K562 (cell line): Measurements from ENCODE around the gene AICDA. TPM values are rescaled to one million over a fixed set of nuclear protein-coding genes. Genes with fewer than 3 reads are reported as not detected.

ENCODE experiments used
- ETS2 ChIP-seq: IDR thresholded peaks from 2 replicates; pipeline ENCODE4 v1.6.1; 2016; ENCODE audit warnings: borderline replicate concordance, missing genetic modification characterization, mild to moderate bottlenecking, moderate library complexity, missing compliant biosample characterization; ENCODE audit not compliant: poor library complexity, severe bottlenecking
- FOXJ3 ChIP-seq: sonication (generic); formaldehyde crosslinking; IDR thresholded peaks from 2 replicates; pipeline ENCODE4 v1.4.0; 2020; ENCODE audit warnings: mild to moderate bottlenecking, missing genetic modification reagents
- HDAC1 ChIP-seq, 2 experiments: fragments of 450-650 bp; IDR thresholded peaks; 2 replicates each; pipeline ENCODE4 v1.6.1; 2016 to 2017; ENCODE audit warnings: inconsistent platforms in 1 of 2, mild to moderate bottlenecking in 1 of 2, moderate library complexity in 1 of 2
- MGA ChIP-seq: fragments of 450-650 bp; IDR thresholded peaks from 2 replicates; pipeline ENCODE4 v1.6.1; 2016; ENCODE audit warnings: mild to moderate bottlenecking, moderate library complexity
- NCOA6 ChIP-seq: fragments of 450-650 bp; IDR thresholded peaks from 2 replicates; pipeline ENCODE4 v1.6.1; 2017; ENCODE audit warnings: mild to moderate bottlenecking
- RAD21 ChIP-seq, 2 experiments: fragments of 250-450 bp in 1 of 2; fragments of 450-650 bp in 1 of 2; sonication (Bioruptor Pico) in 1 of 2; formaldehyde crosslinking in 1 of 2; IDR thresholded peaks in 1 of 2; conservative IDR thresholded peaks in 1 of 2; 2 replicates each; pipeline versions ENCODE4 v1.4.0 to v1.8.0; 2020 to 2022; ENCODE audit warnings: mild to moderate bottlenecking in 2 of 2, moderate library complexity in 1 of 2
- SREBF1 ChIP-seq: fragments of 150-350 bp; IDR thresholded peaks from 2 replicates; pipeline ENCODE4 v1.6.1; 2014; ENCODE audit warnings: antibody characterized with exemption, low read depth, low read length, borderline replicate concordance
- TEAD2 ChIP-seq: fragments of 450-650 bp; IDR thresholded peaks from 2 replicates; pipeline ENCODE4 v1.6.1; 2016; ENCODE audit warnings: missing genetic modification characterization, control low read depth, missing compliant biosample characterization
- TRIM25 ChIP-seq: fragments of 450-650 bp; IDR thresholded peaks from 2 replicates; pipeline ENCODE4 v1.7.0; 2016; ENCODE audit warnings: borderline replicate concordance
- polyA plus RNA-seq, 8 experiments: library from polyadenylated mRNA; depleted of rRNA in 4 of 8; stranded (reverse) in 5 of 8; unstranded in 3 of 8; fragments of >200 nt; fragmentation: Nextera tagmentation in 2 of 8; fragmentation: Illumina TruSeq in 1 of 8; extraction: Ambion mirVana in 2 of 8; extraction: Trizol in 1 of 8; gene quantifications; 2 replicates each; pipeline versions ENCODE4 v1.2.1 to v1.2.3, GENCODE V29; 2011 to 2014; ENCODE audit warnings: inconsistent platforms in 1 of 8, missing spikeins in 1 of 8
- total RNA-seq, 7 experiments: library from RNA; depleted of rRNA in 6 of 7; stranded (reverse); fragments of >200 nt in 6 of 7; fragmentation: Illumina TruSeq in 2 of 7; extraction: Trizol in 2 of 7; gene quantifications; 2 replicates each; pipeline versions ENCODE4 v1.2.1 to v1.2.3, GENCODE V29; 2011 to 2021; ENCODE audit warnings: low replicate concordance in 1 of 7
- TF ChIP-seq, protein P1 (sequence below): fragments of 450-650 bp; IDR thresholded peaks from 2 replicates; pipeline ENCODE4 v1.6.1; 2016; ENCODE audit warnings: missing biosample characterization, missing genetic modification characterization

The AICDA gene
- total and polyA plus RNA-seq, 9 of the 15 experiments (the other 6 are each of a cell fraction or from before 2014, with no cell fraction given): not detected

DNA sequence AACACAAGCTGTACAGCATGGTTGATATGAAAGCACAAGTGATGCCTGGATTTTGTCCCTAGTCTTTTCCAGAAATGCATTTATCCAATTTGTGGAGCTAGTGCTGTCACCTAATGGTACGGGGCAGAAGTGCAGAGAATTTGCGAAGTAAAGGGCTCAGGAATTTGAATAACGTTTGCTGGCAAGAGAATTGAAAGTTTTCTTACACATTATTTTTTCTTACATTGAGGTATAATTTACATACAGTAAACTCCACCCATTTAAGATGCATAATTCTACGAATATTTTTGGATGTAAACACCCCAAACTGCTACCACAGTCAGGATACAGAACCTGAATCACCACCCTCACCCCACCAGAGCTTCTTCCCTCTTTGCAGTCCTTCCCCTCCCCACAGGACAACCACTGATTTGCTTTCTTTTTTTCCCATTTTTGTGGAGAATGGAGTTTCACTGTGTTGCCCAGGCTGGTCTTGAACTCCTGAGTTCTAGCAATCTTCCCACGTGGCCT lies 3.5 kb downstream of the AICDA start (continued):
- TF ChIP-seq MGA: no peak
- TF ChIP-seq FOXJ3 (CRISPR knock-in tag): no peak
- no peak for TF ChIP-seq TEAD2 (tag)
- peak in 1 of 2 experiments; percentile 43; a peak in 2 of 4 replicates for TF ChIP-seq RAD21 (CRISPR knock-in tag; conservative IDR thresholded peaks at IDR 0.05 in 1 of 2, IDR thresholded peaks at IDR 0.05 in 1 of 2)
- no peak for TF ChIP-seq HDAC1 (IDR thresholded peaks at IDR 0.05)
- no peak for TF ChIP-seq SREBF1
- no peak for TF ChIP-seq NCOA6
- TF ChIP-seq, protein P1, sequence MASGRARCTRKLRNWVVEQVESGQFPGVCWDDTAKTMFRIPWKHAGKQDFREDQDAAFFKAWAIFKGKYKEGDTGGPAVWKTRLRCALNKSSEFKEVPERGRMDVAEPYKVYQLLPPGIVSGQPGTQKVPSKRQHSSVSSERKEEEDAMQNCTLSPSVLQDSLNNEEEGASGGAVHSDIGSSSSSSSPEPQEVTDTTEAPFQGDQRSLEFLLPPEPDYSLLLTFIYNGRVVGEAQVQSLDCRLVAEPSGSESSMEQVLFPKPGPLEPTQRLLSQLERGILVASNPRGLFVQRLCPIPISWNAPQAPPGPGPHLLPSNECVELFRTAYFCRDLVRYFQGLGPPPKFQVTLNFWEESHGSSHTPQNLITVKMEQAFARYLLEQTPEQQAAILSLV (tag): no peak
- TF ChIP-seq TRIM25: no peak
- no peak for TF ChIP-seq ETS2
